Measurements from ENCODE around the gene RAB3D. TPM values are rescaled to one million over a fixed set of nuclear protein-coding genes. Genes with fewer than 3 reads are reported as not detected.

The RAB3D gene
- polyA plus RNA-seq, 1 experiment, result 12.0 TPM

DNA sequence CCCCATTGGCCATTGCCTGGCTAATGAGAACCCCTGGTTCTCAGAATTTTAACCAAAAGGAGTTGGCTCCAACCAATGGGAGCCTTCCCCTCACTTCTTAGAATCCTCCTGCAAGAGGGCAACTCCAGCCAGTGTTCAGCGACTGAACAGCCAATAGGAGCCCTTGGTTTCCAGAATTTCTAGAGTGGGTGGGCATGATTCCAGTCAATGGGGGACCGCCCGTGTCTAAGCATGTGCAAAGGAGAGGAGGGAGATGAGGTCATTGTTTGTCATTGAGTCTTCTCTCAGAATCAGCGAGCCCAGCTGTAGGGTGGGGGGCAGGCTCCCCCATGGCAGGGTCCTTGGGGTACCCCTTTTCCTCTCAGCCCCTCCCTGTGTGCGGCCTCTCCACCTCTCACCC, 25.5 kb upstream of the RAB3D start:
- no peak for DNase-seq (ENCODE audit: low read depth)
- TF ChIP-seq, protein P1, sequence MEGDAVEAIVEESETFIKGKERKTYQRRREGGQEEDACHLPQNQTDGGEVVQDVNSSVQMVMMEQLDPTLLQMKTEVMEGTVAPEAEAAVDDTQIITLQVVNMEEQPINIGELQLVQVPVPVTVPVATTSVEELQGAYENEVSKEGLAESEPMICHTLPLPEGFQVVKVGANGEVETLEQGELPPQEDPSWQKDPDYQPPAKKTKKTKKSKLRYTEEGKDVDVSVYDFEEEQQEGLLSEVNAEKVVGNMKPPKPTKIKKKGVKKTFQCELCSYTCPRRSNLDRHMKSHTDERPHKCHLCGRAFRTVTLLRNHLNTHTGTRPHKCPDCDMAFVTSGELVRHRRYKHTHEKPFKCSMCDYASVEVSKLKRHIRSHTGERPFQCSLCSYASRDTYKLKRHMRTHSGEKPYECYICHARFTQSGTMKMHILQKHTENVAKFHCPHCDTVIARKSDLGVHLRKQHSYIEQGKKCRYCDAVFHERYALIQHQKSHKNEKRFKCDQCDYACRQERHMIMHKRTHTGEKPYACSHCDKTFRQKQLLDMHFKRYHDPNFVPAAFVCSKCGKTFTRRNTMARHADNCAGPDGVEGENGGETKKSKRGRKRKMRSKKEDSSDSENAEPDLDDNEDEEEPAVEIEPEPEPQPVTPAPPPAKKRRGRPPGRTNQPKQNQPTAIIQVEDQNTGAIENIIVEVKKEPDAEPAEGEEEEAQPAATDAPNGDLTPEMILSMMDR (IDR thresholded peaks at IDR 0.05; ENCODE audit: insufficient read depth, low read depth, low read length), result no peak
- POLR2A ChIA-PET, result no interaction called here
- CTCF ChIA-PET, result no interaction called here
- peaks cover 23% of the 10 kb centered on the region for H3K36me3 ChIP-seq (ENCODE audit: control insufficient read depth, insufficient read depth, low read length)
- no peaks in the 10 kb centered on the region for H3K27me3 ChIP-seq (ENCODE audit: control insufficient read depth, insufficient read depth, low read length)
- no peak overlapping the region for H3K4me3 ChIP-seq (ENCODE audit: low read depth, low read length)

DNA sequence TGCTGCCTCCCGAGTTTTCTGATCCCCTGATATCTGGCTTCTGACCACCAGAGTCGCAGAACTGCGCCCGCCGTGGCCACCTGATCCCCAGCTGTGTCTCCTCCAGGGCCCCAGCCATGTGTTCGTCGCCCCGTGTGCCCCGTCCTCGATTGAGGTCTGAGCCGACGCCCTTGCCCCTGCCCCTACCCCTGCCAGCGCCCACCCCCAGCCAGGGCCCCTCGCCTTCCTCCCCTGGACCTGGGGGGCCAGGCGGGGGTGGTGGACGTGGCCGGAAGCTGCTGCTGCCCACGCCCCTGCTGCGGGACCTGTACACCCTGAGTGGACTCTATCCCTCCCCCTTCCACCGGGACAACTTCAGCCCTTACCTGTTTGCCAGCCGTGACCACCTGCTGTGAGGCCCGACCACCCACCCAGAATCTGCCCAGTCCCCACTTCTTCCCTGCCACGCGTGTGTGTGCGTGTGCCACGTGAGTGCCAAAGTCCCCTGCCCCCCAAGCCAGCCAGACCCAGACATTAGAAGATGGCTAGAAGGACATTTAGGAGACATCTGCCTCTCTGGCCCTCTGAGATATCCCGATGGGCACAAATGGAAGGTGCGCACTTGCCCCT, 24.9 kb upstream of the RAB3D start:
- H3K4me3 ChIP-seq (ENCODE audit: low read depth, low read length), result no peak overlapping the region
- POLR2A ChIA-PET, result no interaction called here
- TF ChIP-seq, protein P1 (IDR thresholded peaks at IDR 0.05; ENCODE audit: insufficient read depth, low read depth, low read length), result no peak
- CTCF ChIA-PET, result no interaction called here
- DNase-seq (ENCODE audit: low read depth), result no peak
- H3K27me3 ChIP-seq (ENCODE audit: control insufficient read depth, insufficient read depth, low read length), result no peaks in the 10 kb centered on the region
- H3K36me3 ChIP-seq (ENCODE audit: control insufficient read depth, insufficient read depth, low read length), result peaks cover 27% of the 10 kb centered on the region

DNA sequence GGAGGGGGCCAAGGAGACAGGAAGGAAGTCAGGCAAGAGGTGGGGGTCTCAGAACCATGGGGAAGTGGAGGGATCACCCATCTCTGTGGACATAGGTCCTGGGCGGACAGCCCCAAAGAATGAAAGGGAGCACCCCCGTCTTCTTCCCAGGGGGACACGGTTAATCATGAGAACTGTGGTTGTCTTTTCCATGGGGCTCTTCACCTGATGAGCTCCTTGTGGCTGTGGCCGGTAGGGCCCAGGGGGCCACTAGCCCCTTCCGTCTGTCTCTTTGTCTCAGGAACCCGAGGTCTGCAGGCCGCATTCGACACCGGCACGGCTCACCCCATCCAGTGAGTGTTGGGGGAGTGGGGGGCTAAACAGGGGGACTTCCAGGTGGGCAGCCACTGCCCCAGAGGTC, 24.4 kb upstream of the RAB3D start:
- TF ChIP-seq, protein P1 (IDR thresholded peaks at IDR 0.05; ENCODE audit: insufficient read depth, low read depth, low read length), result no peak
- no peaks in the 10 kb centered on the region for H3K27me3 ChIP-seq (ENCODE audit: control insufficient read depth, insufficient read depth, low read length)
- DNase-seq (ENCODE audit: low read depth), result no peak
- ChIA-PET POLR2A (no interaction called here), CTCF (no interaction called here)
- H3K36me3 ChIP-seq (ENCODE audit: control insufficient read depth, insufficient read depth, low read length), result peaks cover 28% of the 10 kb centered on the region
- no peak overlapping the region for H3K4me3 ChIP-seq (ENCODE audit: low read depth, low read length)

DNA sequence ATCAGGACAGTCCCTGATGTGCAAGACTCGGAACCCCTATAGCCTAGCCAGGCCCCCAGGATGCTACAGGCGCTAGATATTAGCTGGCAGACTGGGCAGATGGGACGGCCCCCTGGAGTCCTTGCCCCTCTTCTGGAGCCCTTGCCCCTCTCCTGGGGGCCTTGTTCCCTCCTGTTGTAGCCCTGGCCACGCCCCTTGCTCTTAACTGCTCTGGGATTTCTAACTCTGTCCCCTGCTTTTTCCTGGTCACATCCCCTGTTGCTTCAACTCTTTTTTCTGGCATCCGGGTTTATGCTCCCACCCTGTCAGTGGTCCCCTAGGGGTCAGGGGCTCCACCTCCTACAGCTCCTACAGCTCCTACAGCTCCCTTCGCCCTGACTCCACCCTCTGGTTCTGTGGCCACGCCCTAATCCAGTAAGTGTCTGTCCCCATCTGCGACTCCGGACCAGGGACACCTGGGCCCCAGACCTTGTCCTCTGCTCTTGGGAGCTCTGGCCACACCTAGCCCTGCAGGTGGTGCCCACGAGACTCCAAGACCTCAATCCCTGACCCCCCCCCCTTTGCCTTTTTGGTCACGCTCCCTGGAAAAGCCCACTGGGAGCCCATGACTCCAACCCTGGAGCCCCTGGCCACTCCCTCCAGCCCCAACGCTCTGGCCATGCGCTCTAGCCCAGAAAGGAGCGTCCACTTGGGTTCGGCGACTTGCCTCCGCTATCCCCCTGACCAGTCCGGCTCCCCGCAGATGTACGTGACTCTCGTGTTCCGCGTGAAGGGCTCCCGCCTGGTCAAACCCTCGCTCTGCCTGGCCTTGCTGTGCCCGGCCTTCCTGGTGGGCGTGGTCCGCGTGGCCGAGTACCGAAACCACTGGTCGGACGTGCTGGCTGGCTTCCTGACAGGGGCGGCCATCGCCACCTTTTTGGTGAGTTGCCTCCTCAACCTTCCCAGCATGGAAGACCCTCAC, 22.6 kb upstream of the RAB3D start:
- ChIA-PET CTCF (interaction anchor here (0.6 to 0.9 kb wide), 2 partner anchors 13 to 21 kb away, joined by 3 read pairs; no protein-coding TSS in a partner anchor), POLR2A (no interaction called here)
- TF ChIP-seq, protein P1 (IDR thresholded peaks at IDR 0.05; ENCODE audit: insufficient read depth, low read depth, low read length), result no peak
- Histone ChIP-seq H3K4me3 (ENCODE audit: low read depth, low read length) (no peak overlapping the region), H3K27me3 (ENCODE audit: control insufficient read depth, insufficient read depth, low read length) (no peaks in the 10 kb centered on the region), H3K36me3 (ENCODE audit: control insufficient read depth, insufficient read depth, low read length) (peaks cover 28% of the 10 kb centered on the region)
- no peak for DNase-seq (ENCODE audit: low read depth)

DNA sequence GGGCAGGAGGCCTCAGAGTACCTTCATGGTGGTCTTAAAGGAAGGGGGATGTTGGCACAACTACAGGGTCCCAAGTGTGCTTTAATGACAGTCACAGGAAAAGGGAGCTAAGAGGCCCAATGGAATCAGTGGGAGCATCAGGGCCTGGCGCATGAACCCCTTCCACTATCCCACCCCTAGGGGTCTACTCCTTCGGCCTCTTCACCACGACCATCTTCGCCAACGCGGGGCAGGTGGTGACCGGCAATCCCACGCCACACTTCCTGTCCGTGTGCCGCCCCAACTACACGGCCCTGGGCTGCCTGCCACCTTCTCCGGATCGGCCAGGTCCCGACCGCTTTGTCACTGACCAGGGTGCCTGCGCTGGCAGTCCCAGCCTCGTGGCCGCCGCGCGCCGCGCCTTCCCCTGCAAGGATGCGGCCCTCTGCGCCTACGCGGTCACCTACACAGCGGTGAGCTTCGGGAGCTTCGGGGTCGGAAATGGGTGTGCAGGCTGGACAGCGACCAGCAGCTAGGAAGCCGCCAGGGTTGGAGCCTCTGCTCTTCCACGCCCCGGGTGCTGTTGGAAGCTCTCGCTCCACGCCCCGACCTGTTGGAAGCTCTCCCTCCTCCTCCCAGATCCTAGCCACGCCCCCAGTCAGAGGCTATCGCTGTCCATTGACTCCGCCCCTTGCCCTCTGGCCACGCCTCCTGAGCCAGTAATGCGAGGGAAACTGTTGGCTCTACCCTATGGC, 21.7 kb upstream of the RAB3D start:
- ChIA-PET POLR2A (no interaction called here), CTCF (interaction anchor here (0.6 kb wide), 1 partner anchor 13 kb away, joined by 3 read pairs; no protein-coding TSS in a partner anchor)
- H3K36me3 ChIP-seq (ENCODE audit: control insufficient read depth, insufficient read depth, low read length), result peaks cover 28% of the 10 kb centered on the region
- no peaks in the 10 kb centered on the region for H3K27me3 ChIP-seq (ENCODE audit: control insufficient read depth, insufficient read depth, low read length)
- TF ChIP-seq, protein P1 (IDR thresholded peaks at IDR 0.05; ENCODE audit: insufficient read depth, low read depth, low read length), result no peak
- DNase-seq (ENCODE audit: low read depth), result no peak
- H3K4me3 ChIP-seq (ENCODE audit: low read depth, low read length), result no peak overlapping the region

Data from BJ (cell line).